Neural cell (in vitro differentiated cells): ENCODE data around the gene RAET1L.

Experiments
- POLR2AphosphoS5 ChIP-seq: IDR thresholded peaks from 2 replicates; pipeline ENCODE4 v1.6.1; 2012
- TF ChIP-seq, protein P1 (sequence below): fragments of 450-650 bp; IDR thresholded peaks from 2 replicates; pipeline ENCODE4 v1.5.1; 2014; ENCODE audit warnings: antibody characterized with exemption, mild to moderate bottlenecking, moderate library complexity; ENCODE audit not compliant: poor library complexity, severe bottlenecking
- TF ChIP-seq, protein P2 (sequence below): IDR thresholded peaks from 2 replicates; pipeline ENCODE4 v1.6.1; 2012; ENCODE audit warnings: borderline replicate concordance

DNA sequence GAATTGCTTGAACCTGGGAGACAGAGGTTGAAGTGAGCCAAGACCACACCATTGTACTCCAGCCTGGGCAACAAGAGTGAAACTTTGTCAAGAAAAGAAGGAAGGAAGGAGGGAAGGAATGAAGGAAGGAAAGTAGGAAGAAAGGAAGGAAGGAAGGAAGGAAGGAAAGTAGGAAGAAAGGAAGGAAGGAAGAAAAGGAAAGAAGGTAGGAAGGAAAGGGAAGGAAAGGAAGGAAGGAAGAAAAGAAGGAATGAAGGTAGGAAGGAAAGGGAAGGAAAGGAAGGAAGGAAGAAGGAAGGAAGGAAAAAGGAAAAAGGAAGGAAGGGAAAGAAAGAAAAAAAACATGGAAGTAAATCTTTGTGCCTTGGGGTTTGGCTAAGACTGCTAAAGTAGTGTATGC lies 49.9 kb downstream of the RAET1L start:
- TF ChIP-seq, protein P1, sequence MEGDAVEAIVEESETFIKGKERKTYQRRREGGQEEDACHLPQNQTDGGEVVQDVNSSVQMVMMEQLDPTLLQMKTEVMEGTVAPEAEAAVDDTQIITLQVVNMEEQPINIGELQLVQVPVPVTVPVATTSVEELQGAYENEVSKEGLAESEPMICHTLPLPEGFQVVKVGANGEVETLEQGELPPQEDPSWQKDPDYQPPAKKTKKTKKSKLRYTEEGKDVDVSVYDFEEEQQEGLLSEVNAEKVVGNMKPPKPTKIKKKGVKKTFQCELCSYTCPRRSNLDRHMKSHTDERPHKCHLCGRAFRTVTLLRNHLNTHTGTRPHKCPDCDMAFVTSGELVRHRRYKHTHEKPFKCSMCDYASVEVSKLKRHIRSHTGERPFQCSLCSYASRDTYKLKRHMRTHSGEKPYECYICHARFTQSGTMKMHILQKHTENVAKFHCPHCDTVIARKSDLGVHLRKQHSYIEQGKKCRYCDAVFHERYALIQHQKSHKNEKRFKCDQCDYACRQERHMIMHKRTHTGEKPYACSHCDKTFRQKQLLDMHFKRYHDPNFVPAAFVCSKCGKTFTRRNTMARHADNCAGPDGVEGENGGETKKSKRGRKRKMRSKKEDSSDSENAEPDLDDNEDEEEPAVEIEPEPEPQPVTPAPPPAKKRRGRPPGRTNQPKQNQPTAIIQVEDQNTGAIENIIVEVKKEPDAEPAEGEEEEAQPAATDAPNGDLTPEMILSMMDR, result no peak
- TF ChIP-seq POLR2AphosphoS5, result no peak
- TF ChIP-seq, protein P2, sequence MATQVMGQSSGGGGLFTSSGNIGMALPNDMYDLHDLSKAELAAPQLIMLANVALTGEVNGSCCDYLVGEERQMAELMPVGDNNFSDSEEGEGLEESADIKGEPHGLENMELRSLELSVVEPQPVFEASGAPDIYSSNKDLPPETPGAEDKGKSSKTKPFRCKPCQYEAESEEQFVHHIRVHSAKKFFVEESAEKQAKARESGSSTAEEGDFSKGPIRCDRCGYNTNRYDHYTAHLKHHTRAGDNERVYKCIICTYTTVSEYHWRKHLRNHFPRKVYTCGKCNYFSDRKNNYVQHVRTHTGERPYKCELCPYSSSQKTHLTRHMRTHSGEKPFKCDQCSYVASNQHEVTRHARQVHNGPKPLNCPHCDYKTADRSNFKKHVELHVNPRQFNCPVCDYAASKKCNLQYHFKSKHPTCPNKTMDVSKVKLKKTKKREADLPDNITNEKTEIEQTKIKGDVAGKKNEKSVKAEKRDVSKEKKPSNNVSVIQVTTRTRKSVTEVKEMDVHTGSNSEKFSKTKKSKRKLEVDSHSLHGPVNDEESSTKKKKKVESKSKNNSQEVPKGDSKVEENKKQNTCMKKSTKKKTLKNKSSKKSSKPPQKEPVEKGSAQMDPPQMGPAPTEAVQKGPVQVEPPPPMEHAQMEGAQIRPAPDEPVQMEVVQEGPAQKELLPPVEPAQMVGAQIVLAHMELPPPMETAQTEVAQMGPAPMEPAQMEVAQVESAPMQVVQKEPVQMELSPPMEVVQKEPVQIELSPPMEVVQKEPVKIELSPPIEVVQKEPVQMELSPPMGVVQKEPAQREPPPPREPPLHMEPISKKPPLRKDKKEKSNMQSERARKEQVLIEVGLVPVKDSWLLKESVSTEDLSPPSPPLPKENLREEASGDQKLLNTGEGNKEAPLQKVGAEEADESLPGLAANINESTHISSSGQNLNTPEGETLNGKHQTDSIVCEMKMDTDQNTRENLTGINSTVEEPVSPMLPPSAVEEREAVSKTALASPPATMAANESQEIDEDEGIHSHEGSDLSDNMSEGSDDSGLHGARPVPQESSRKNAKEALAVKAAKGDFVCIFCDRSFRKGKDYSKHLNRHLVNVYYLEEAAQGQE, result no peak
